ENCODE data around the gene DSP.

DSP gene

DNA sequence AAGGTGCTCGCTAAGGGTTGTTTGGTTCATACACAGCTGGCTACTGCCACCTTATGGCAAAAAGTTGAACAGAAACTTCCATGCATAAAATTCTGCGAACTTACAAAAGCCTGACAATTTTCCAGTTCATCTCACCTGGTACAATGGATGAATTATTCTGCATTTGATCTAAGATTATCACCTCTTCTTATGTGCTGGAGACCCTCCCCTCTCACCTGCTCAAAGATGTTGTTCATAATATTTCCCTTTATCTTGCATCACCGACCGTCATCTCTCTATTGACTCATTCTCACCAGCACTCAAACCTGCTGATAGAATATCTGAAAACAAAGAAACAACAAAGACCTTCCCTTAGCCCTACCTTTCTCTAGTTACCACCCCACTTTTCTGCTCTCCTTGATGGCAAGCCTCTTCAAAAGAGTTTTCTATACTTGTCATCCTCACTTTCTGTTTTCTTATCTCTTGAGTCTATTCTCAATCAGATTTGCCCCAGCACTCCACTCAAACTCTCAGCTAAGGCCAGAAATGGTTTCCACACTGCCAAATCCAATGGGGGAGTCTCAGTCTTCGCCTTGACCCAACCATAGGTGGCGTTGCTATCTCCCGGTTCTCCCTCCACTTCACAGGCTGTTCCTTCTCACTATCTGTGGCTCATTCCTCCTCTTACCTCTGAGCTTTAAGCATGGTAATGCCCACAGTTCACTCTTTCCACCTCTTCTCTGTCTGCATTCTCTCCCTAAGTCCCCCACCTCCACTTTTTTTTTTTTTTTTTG is 74.3 kb downstream of the DSP start:
- peak; percentile 61 to 77 (median 71) for DNase-seq

DNA sequence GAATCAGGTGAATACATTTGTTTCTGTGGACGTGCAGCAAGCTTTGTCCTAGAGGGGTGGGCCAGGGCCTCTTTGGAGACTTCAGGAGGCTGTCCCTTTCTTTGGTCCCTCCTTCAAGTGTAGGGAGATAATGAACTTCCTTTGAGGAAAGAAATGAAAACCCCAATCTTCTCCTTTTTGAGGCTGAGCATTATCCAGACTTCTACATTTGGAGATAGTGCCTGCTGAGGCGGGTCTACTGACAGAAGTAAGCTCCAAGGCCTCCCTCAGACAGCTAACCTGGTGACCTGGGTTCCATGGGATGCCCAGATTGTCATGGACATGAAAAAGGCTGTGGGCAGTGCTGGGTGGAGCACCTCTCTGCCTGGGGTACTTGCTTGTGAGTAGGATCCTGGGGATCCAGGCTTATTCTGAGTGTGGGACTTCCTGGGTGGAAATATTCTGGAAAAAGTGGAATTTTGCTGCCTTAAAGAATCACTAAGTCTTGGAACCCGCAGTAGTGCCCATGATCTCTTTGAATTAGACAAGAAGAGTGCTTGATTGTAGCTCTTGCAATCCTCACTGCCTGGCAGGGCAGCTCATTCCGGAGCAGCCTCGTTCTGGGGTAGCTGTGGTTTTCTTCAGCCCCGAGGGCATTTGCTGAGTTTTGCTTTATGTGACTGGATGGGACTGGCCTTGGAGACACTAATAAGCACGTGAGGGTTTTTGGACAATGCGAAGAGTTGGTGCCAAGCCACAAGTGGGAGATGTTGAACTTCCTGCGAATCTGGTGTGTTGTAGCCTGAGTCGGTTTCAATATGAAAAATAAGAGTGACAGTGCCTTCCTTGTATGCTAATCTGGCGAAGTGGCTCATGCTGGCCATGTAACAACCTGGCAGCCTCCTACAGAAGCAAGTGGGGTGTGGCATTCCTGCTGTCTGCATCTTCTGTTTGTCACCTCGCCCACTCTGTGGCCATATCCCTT is 76.6 kb downstream of the DSP start:
- DNase-seq, result peak; percentile 89 to 96 (median 93)

DNA sequence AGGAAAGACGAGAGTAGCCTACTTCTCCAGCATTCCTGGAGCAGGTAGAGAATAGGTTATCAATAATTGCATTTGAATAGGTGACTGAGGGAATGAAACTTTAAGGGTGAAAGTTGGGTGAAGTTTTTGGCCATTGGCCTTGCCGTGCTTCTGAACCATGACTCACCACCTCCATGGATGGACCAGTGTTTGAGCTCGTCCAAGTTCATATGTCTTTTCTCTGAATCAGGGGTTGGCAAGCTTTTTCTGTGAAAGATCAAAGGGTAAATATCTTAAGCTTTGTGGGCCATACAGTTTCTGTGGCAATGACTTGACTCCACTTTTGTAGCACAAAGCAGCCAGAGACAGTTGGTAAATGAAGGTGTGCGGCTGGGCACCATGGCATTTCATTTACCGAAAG is 80.3 kb downstream of the DSP start:
- no peak for DNase-seq

DNA sequence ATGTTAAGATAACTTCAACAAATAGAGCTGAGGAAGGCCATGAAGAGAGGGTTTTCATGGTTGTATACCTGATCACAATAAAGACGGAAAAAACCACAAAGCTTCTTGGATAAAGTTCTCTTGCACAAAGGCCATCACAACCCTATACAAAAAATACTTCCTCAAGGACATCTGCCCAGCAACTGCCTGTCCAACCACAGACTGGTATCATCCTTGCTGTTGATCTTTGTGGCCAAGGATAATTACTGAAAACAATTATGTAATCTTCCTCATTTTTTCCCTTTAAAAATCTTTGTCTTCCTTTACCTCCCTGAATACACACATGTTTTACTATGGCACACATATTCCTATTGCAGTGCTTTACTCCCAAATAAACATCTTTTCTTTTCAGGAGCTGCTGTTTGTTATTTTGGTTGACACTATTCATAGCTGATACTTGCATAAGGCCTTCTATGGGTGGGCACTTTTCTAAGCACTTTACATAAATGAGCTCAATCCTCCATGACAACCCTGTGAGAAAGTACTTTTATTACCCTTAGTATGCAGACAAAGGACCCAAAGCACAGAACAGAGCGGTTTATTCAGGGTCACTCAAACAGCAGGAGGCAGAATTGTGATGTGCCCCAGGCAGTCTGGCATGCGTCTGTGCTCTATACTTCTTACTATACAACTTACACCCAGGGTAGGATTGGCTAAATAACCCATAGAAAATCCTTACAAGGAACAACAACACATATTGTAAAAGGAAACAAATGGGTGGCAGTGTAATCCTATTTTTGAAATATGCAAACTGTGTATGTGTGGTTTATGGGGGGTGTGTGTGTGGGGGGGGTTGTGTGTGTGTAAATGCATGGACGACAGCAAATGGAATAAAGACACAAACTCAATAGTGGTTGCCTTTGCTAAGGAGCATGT is 83.6 kb downstream of the DSP start:
- DNase-seq, result peak in 2 of 3 donors; percentile 18 to 20

DNA sequence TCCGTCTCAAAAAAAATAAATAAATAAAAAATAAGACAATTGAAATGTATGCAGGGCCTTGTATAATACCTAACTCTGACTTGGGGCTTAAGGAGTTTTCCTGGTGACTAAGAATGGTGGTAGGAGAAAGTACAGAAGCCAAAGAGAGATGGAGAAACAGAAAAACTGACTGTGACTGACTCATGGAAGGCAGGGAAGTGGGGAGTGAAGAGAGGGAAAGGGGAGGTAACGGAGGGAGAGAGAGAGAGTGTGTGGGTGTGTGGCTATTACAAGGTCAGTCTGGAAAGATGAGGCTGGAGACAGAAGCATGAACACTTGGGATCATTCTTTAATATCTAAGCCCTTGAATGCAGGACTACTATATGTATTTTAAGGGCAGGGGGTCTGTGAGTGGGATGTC is 87.0 kb downstream of the DSP start:
- no peak for DNase-seq

DNA sequence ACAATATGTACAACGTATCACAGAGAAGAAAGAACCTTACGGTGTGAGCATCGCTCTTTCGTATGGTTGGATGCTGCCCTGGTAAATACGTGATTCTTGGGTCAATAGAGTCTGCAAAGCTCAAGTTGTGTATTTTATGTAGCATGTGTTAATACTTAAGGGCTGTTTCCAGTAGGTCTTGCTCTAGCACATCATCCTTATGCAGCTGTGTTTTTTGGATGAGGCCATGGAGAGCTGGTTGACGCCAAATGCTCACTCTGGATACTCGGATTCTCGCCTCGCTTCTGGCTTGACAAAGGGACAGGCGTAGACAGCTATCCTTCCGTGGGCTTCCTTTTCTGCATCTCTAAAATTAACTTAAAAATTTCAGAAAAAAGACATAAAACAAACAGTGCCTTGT is 87.4 kb downstream of the DSP start:
- DNase-seq, result no peak

DNA sequence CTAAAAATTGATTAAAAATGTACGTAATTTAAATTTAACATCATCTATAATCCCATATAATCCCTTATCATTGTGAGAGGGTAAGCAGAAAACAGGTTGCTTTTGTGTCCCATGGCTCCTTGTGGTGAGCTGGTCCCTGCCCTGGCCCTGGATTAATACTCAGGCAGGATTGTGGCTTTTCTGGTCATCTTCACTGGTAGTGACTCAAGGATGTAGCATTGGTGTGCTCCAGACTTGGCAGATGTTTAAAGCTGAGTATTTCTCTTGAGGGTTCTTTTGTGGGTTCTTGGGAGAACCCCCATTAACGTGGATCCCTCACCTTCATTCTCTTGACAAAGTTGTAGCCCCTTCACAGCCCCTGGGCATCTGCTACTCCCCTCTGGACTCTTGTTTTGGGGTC is 87.8 kb downstream of the DSP start:
- DNase-seq, result no peak

DNA sequence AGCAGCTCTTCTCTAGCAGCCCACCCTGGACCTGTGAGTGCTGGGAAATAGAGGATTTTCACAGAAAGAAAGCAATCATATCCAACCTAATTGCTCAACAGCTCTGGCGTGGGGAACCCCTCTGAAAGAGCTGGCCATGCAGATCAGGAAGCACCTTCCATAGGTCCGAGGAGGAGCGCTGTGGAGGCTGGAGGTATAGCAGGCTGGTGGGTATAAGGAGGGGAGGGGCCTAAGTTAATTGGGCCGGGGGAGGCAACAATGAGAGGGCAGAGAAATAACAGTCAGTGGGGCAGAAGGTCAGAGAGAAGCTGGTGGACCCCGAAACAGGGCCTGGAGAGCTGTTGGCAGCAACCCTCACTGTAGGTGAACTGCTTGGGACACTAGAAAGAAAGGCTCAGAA is 89.3 kb downstream of the DSP start:
- no peak for DNase-seq

DNA sequence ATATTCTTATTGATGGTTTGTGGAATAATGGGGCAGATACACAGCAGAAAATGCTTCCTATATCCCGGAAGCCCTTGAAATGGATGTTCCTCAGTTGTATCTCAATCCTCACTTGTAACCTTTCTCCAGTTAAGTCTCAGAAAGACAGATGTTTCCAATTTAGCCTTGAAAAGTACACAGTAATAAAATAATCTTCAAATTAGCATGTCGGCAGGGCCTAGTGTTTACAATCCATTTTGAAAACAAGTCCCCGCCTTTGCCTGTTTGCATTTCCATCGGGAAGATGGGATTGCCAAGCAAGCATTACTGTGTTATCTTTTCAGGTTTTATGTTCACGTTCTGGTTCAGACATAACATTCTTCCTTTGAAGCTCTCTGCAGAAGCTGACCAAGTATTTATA is 90.0 kb downstream of the DSP start:
- no peak for DNase-seq

DNA sequence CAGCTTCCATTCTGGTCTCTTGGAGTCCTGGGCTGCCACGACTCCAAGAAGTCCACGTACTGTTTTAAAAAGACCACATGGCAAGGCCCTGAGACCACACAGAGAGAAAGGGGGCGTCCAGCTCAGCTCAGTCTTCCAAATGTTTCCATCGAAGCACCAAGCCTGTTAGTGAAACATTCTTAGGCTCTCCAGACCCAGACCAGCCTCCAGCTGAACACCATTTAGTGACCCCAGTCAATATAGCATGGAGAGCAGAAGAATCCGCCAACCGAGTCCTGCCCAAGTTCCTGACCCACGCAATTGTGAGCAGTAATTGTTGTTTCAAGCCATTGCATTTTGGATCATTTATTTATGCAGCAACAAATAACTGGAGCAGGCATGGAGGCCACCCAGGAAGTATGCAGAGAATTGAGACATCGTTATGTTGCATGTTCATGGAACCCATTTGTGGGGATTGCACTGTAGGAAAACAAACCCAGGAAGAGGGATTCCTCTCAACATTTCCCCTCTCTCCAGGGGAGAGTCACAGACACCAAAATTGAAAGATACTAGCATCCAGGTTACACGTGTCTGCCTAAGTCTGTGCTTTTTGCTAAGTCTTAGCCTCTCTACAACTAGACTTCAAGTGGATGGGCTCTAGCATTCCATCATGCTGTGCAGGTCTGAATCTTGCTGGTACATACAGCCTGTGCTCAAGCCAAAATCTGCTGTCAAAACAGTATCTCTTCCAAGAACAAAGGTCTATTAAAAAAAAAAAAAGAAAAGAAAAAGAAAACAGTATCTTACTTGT is 91.2 kb downstream of the DSP start:
- no peak for DNase-seq

DNA sequence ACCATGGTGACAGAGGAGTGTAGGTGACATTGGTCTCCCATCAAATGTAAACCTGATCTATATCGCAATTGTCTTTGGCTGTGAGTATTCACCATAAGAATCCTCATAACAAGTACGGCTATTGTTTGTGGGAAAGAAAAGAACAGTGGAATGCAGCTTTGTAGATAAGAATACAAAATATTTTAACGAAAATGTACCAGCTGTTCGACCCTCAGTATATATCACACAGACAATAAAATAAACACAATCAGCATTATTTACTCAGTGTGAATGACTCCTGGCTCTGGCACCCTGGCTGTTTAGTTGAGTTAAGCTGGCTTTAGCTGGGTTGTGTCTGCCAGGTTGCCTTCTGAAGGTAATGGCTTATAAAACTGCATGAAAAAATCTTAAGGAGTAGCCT is 91.9 kb downstream of the DSP start:
- DNase-seq, result no peak

DNA sequence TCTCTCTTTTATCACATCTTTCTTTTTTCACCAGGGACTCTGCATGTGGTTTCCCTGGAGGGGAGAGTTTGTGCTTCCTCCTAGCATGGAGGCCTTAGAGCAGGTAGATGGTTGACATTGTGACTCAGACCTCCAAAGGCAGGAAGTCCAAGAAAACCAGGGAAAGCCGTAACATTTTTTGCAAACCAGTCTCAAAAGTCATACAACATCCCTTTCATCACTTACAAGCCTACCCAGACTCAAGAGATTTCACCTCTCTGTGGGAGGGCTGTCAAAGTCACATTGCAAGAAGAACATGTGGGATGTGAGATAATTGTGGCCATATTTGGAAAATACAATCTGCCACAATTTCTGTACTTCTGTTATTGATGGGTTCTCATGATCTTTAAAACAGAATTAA is 94.7 kb downstream of the DSP start:
- peak in 2 of 3 donors; percentile 13 to 22 for DNase-seq

Data from suppressor macrophage treated with lipopolysaccharide for 1 hour (primary cell).